GM13976 (cell line): ENCODE results near the gene STYXL2.

Experiments
- DNase-seq: peaks from one replicate; pipeline ENCODE4 v3.0.0; 2012; ENCODE audit warnings: low spot score
- in situ Hi-C: fragments of 300-500 bp; cut with MboI; formaldehyde crosslinking; loops from one replicate; pipeline ENCODE4 v1.12.0; 2022; ENCODE audit warnings: low sequenced_read_pairs, mixed read lengths, inconsistent platforms; ENCODE audit not compliant: unreplicated experiment
- TF ChIP-seq, protein P1 (sequence below): IDR thresholded peaks from 2 replicates; pipeline ENCODE4 v1.5.1; 2012; ENCODE audit warnings: borderline replicate concordance, mild to moderate bottlenecking; ENCODE audit not compliant: insufficient read depth; ENCODE audit errors: extremely low read depth, missing control alignments, control extremely low read depth

STYXL2 gene

DNA sequence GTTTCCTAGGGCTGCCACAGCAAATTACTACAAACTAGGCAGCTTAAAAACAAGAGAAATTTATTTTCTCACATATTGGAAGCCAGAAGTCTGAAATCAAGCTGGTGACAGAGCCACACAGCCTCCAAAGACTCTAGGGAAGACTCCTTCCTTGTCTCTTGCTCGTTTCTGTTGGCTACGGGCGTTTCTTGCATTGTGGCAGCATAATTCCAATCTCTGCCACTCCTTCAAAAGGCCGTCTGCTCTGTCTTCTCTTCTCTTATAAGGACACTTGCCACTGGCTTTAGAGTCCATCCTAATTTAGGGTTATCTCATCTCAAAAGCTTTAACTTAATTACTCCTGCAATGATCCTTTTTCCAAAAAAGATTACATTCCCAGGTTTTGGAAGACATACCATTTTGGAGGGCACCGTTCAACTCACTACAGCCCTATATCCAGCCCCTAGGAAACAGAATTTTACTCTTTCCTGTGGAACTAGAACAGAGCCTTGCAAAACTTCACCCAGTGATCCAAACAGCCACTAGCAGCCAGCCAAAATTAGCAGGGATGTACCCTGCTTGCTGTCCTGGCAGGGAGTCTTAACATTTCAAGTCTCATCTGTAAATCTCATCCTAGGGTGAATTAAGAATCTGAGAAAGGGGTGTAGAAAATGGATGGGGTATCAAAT lies 9.2 kb downstream of the STYXL2 start:
- no peak for DNase-seq
- TF ChIP-seq, protein P1, sequence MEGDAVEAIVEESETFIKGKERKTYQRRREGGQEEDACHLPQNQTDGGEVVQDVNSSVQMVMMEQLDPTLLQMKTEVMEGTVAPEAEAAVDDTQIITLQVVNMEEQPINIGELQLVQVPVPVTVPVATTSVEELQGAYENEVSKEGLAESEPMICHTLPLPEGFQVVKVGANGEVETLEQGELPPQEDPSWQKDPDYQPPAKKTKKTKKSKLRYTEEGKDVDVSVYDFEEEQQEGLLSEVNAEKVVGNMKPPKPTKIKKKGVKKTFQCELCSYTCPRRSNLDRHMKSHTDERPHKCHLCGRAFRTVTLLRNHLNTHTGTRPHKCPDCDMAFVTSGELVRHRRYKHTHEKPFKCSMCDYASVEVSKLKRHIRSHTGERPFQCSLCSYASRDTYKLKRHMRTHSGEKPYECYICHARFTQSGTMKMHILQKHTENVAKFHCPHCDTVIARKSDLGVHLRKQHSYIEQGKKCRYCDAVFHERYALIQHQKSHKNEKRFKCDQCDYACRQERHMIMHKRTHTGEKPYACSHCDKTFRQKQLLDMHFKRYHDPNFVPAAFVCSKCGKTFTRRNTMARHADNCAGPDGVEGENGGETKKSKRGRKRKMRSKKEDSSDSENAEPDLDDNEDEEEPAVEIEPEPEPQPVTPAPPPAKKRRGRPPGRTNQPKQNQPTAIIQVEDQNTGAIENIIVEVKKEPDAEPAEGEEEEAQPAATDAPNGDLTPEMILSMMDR: no peak
- in situ Hi-C loops: no loop called here

DNA sequence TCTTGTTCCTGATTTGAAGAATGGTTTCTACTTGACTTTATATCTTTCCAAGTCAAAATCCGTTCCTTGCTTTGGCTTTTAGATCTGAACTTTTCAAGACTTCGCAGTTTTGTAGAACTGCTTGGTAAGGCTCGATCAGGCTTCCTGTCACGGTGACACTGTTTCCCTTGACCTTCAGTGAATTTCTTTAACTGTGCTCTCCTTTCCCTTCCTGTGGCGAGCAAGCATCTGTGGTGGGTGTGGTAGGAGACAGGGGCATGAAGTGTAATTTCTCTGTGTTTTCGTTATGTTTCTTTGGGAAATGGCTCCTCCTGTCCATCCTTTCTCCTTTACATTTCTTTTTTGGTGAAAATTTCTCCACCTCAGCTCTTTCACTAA lies 10.4 kb downstream of the STYXL2 start:
- no peak for DNase-seq
- TF ChIP-seq, protein P1: no peak
- in situ Hi-C loops: no loop called here

DNA sequence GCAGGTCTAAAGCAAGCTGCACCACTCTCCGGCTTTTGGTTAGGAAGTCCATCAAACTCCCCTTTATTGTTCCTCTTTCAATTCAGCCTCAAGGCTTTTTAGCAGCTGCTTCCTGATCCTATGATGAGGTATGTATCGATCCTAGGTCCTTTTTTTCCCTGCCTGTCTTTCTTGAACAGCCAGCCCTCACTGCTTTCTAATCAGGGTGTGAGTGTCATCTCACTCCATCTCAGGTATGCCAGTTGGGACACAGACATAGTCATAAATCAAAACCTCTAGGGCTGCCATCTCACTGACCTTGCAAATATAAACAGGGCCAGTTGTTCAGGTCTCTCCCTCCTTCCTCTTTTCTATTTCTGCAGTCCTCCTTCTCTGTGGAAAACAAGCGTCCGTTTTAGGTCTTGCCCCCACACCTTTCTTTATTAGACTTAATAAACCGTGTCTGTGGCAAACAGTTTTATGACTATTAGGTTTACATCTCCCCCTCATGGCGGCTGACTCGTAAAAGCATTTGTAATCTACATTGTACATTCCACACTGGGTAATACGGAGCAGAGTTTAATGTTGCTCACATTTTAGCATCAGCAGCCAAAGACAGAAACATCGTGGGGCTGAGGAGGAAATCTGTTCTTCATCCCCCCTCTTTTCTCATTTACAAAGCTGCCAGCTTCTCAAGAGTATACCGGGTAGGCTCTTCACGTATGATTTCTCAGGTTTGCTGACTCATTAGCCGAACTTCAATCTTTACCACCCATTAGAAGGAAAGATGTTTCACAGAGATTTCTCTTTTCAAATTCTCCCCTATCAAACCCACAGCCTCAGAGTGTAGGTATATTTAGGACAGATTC lies 11.6 kb downstream of the STYXL2 start:
- no peak for DNase-seq
- TF ChIP-seq, protein P1: no peak
- in situ Hi-C loops: no loop called here

DNA sequence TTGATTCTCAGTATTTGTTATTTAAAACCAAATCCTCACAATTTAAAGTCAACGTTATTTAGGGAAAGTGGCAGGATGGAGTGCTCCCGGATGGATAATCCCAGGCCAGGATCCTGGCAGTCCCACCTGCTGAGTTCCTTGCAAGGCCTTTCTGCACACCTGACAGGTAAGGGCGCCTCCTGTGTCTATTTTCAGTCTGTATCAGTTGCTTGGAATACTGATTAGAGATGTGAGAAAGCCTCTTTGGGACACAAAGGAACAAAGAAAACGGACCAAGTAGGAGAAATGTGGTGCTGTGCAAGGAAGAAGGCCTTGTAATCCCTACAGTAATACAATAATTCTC lies 12.2 kb downstream of the STYXL2 start:
- in situ Hi-C loops: no loop called here
- no peak for DNase-seq

DNA sequence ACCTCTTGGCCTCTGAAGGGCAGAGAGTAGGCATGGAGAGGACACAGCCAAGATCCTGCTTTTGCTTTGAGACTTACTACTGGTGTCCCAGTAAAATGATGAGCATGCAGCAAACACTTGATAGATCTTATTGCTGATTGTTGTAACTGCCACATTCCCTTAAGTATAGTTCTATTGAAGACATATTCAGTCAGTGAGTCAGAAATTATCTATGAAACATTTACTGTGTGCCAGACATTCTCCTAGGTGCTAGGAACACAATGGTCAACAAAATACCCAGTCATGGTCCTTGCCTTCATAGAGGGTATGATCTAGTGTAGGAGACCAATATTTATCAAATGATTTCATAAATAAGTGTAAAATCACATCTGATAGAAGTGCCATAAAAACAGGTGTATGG lies 13.6 kb downstream of the STYXL2 start:
- in situ Hi-C loops: no loop called here
- no peak for DNase-seq
- TF ChIP-seq, protein P1: no peak

More for the DNA sequence above, 12.2 kb downstream of the STYXL2 start:
- TF ChIP-seq, protein P1: no peak

DNA sequence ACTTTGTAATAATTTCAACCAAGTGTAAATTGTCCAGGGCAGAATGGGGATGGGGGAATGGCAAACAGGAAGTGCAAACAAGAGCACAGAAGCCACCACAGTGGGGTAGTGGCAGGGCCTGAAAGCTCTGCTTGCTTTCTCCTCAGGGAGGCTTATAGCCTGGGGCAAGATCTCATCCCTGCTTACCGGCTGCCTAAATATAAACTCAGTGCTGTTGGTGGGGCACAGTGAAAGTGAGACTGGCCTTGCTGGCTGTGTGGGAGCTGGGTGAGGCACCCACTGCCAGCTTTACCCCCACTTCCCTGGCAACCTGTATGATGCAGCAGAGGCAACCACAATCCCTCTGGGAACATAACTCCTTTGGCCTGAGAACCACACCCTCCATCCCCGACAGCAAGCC lies 15.2 kb downstream of the STYXL2 start:
- DNase-seq: no peak
- TF ChIP-seq, protein P1: no peak
- in situ Hi-C loops: no loop called here
